ENCODE measurements around the gene KIF14. TPM values are rescaled to one million over a fixed set of nuclear protein-coding genes. Genes with fewer than 3 reads are reported as not detected.

KIF14 gene
- total and polyA plus RNA-seq, 2 of the 4 experiments (the other 2 are of a cell fraction), result 2.3 to 4.7 TPM

DNA sequence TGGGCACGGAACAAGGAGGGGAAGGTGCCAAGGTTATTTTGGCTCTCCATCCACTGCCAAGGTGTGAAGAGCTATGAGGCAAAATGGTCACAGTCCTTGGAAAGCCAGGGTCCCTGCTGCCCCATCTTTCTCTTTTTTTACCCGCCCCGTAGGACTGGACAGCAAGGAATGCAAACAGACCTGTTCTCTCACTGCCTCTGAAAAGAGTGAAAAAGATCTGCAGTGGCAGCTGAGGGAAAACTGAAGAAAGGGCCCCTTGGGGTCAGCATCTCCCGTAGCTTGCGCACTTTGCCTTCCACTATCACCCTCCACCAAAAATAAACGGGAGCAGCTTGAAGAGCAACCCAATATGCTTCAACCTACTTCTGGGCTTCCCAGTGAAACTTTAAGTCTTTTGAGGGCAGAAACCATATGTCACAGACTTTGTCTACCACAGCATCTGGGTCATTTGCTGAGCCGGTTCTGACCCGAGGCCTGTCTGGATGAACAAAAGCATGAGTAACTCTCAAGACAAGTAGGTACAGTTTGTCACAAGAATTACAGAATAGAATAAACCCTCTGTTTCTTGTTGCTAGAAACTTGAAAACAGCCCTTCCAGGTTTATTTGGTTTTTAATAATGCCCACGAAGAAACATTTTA is 9.4 kb upstream of the KIF14 start:
- Histone ChIP-seq H3K4me3 (ENCODE audit: insufficient read depth, low read depth, low read length) (no peak overlapping the region), H3K9ac (ENCODE audit: low read depth, low read length) (no peak overlapping the region), H3K27me3 (ENCODE audit: control insufficient read depth, insufficient read depth, low read length) (no peaks in the 10 kb centered on the region; the same call in 1 of the 2 replicates), H2BK5ac (ENCODE audit: low read depth, low read length, poor library complexity, severe bottlenecking) (no peak overlapping the region), H3K14ac (replicated peaks; ENCODE audit: low read depth, low read length) (no peak overlapping the region), H4K5ac (ENCODE audit: low read depth, low read length) (no peak overlapping the region), H3K4me2 (ENCODE audit: low read depth, low read length) (no peak overlapping the region), H3K27ac (ENCODE audit: insufficient read depth, low read length) (no peak overlapping the region), H3K9me3 (ENCODE audit: control insufficient read depth, insufficient read depth, low read length) (no peaks in the 10 kb centered on the region), H3K79me1 (ENCODE audit: low read depth in 1 of 2, low read length in 2 of 2) (no peaks in the 10 kb centered on the region), H2BK120ac (ENCODE audit: low read depth, low read length) (no peak overlapping the region), H2BK15ac (ENCODE audit: low read depth, low read length) (no peak overlapping the region), H4K91ac (ENCODE audit: insufficient read depth, low read depth, low read length) (no peak overlapping the region), H2AFZ (replicated peaks; ENCODE audit: low read length, poor library complexity) (no peak overlapping the region), H3K4me1 (ENCODE audit: control insufficient read depth, insufficient read depth, low read length) (no peaks in the 10 kb centered on the region; the same call in 1 of the 2 replicates), H4K20me1 (ENCODE audit: insufficient read depth, low read length) (no peaks in the 10 kb centered on the region), H3K9me1 (ENCODE audit: insufficient read depth, low read length) (no peaks in the 10 kb centered on the region), H2BK20ac (ENCODE audit: low read depth, low read length) (no peak overlapping the region), H3K18ac (ENCODE audit: low read depth, low read length) (no peak overlapping the region), H4K8ac (ENCODE audit: low read depth in 2 of 2, low read length in 2 of 2) (no peak overlapping the region), H3K4ac (ENCODE audit: low read depth, low read length) (no peak overlapping the region), H2AK5ac (ENCODE audit: low read depth, low read length) (no peak overlapping the region), H3K36me3 (ENCODE audit: control insufficient read depth, insufficient read depth, low read length) (no peaks in the 10 kb centered on the region), H2AK9ac (replicated peaks; ENCODE audit: low read depth, low read length, poor library complexity) (no peak overlapping the region), H3K23ac (ENCODE audit: low read depth, low read length) (no peak overlapping the region), H3K56ac (ENCODE audit: extremely low read depth, insufficient read depth, low read length) (no peak overlapping the region)
- no peak for ATAC-seq (ENCODE audit: low read depth)
- CTCF ChIA-PET, result no interaction called here
- WGBS, 2 experiments (ENCODE audit: extremely low coverage in 2 of 2, insufficient read length in 1 of 2), result 100% methylated on average over 2 of the region's 9 CpGs; no CpG with 5 or more reads in 1 of the 2 experiments
- in situ Hi-C loops (cut with MboI; ENCODE audit: low sequenced_read_pairs), result loop anchor here (5.0 to 10.0 kb wide), 2 partner anchors 172 to 415 kb away; no protein-coding TSS in a partner anchor
- intact Hi-C loops (cut with micrococcal nuclease), result loop anchor here (10.0 kb wide), 1 partner anchor 345 kb away; no protein-coding TSS in a partner anchor
- dilution Hi-C loops (cut with HindIII; ENCODE audit: low sequenced_read_pairs, unreplicated experiment), result no loop called here
- TF ChIP-seq MXI1 (IDR thresholded peaks at IDR 0.05; ENCODE audit: borderline replicate concordance, low read depth, low read length), result no peak
- TF ChIP-seq MAZ (IDR thresholded peaks at IDR 0.05; ENCODE audit: borderline replicate concordance, low read depth, low read length), result no peak
- no peak for TF ChIP-seq MAFK (IDR thresholded peaks at IDR 0.05; ENCODE audit: low read depth, low read length)
- TF ChIP-seq NFE2L2 (IDR thresholded peaks at IDR 0.05; ENCODE audit: low read depth, low read length), result no peak
- POLR2A ChIA-PET (ENCODE audit: unreplicated experiment), result no interaction called here
- no TSS peak for BruUV-seq (replicated peaks)
- DNase-seq, result no peak

Data from IMR-90 (cell line).